ENCODE data around the gene CDK3. TPM values are rescaled to one million over a fixed set of nuclear protein-coding genes. Genes with fewer than 3 reads are reported as not detected.

The CDK3 gene
- total and polyA plus RNA-seq, 2 donors (not counting 3 experiments of a cell fraction or from before 2014, with no cell fraction given), result 8.5 to 8.7 TPM

- Histone ChIP-seq H3K36me3 (ENCODE audit: control insufficient read depth in 2 of 2, extremely low read depth in 1 of 2, insufficient read depth in 2 of 2, low read length in 2 of 2) (peaks cover 0 to 2% of the 10 kb centered on the region in 2 experiments), H3K4me2 (ENCODE audit: insufficient read depth, low read length) (no peak overlapping the region), H3K4me1 (ENCODE audit: control insufficient read depth, extremely low read depth, insufficient read depth, low read length) (no peaks in the 10 kb centered on the region), H3K79me2 (ENCODE audit: control insufficient read depth, insufficient read depth, low read length) (no peaks in the 10 kb centered on the region), H3K4me3 (replicated peaks in 1 of 3; ENCODE audit: insufficient read depth in 1 of 3, low read depth in 1 of 3, low read length in 3 of 3) (no peak overlapping the region), H3K9ac (replicated peaks; ENCODE audit: extremely low read depth, insufficient read depth, low read length) (no peak overlapping the region), H3K9me1 (replicated peaks; ENCODE audit: control insufficient read depth, extremely low read depth, insufficient read depth, low read length) (no peaks in the 10 kb centered on the region), H2AFZ (ENCODE audit: low read depth, low read length) (no peak overlapping the region), H4K20me1 (replicated peaks; ENCODE audit: control insufficient read depth, extremely low read depth, insufficient read depth, low read length) (no peaks in the 10 kb centered on the region), H3K9me3 (replicated peaks; ENCODE audit: control insufficient read depth, insufficient read depth, low read length) (no peaks in the 10 kb centered on the region), H3K27ac (ENCODE audit: insufficient read depth, low read depth, low read length) (no peak overlapping the region), H3K27me3 (ENCODE audit: control insufficient read depth in 2 of 2, insufficient read depth in 2 of 2, low read length in 2 of 2) (no peaks in the 10 kb centered on the region)
- ChIA-PET POLR2A (interaction anchor here (0.7 kb wide), 1 partner anchor 9 kb away, joined by 11 read pairs; the partner anchor contains the start of gene CDK3), CTCF (interaction anchor here (1.0 to 1.7 kb wide), 2 partner anchors 9 to 12 kb away, joined by 4 to 5 read pairs; partner anchors contain the start of gene CDK3)
- FAIRE-seq, result no peak
- dilution Hi-C loops (cut with MboI; ENCODE audit: extremely low pct_ligation_motif_present, low sequenced_read_pairs), result no loop called here
- DNase-seq (ENCODE audit: low read depth, low spot score), result no peak
- no TSS peak for BruUV-seq (replicated peaks)
- intact Hi-C loops (cut with micrococcal nuclease), result no loop called here
- TF ChIP-seq MAX (IDR thresholded peaks at IDR 0.05; ENCODE audit: insufficient read depth, insufficient read length), result no peak
- TF ChIP-seq GATA2 (IDR thresholded peaks at IDR 0.05; ENCODE audit: insufficient read depth, insufficient read length, low read depth, low read length), result no peak
- TF ChIP-seq CTCF (IDR thresholded peaks at IDR 0.05; ENCODE audit: extremely low read depth in 1 of 2, insufficient read depth in 1 of 2, low read depth in 1 of 2, low read length in 2 of 2), result no peak
- TF ChIP-seq EZH2 (IDR thresholded peaks at IDR 0.05; ENCODE audit: borderline replicate concordance, low read depth, low read length, severe bottlenecking), result no peak
- TF ChIP-seq POLR2A (IDR thresholded peaks at IDR 0.05; ENCODE audit: low read depth, low read length), result no peak
- TF ChIP-seq JUN (IDR thresholded peaks at IDR 0.05; ENCODE audit: borderline replicate concordance, insufficient read depth, insufficient read length, low read depth), result no peak
Observed at GRCh38 chr17:75991396-75991795, 9.3 kb upstream of the CDK3 start.
